Lower lobe of right lung (tissue), 2 donors: Measurements from ENCODE around the gene ITGA7. TPM values are rescaled to one million over a fixed set of nuclear protein-coding genes. Genes with fewer than 3 reads are reported as not detected.

Source experiments
- ATAC-seq, 2 donors: fragments of 200-7000 bp; cut with Tn5 transposase; one replicate each; pipeline ENCODE4 v1.9.1; 2020 to 2022; ENCODE audit warnings: mild to moderate bottlenecking in 2 of 2, moderate library complexity in 2 of 2
- DNase-seq: peaks from one replicate; pipeline ENCODE4 v3.0.0-alpha.2; 2020
- H3K27ac ChIP-seq: fragments of 200-600 bp; one replicate; pipeline ENCODE4 v1.8.0; 2022
- H3K27me3 ChIP-seq: fragments of 200-600 bp; one replicate; pipeline ENCODE4 v1.8.0; 2022; ENCODE audit warnings: low read depth
- H3K36me3 ChIP-seq: fragments of 200-600 bp; one replicate; pipeline ENCODE4 v1.8.0; 2022; ENCODE audit warnings: mild to moderate bottlenecking
- H3K4me1 ChIP-seq: fragments of 200-600 bp; one replicate; pipeline ENCODE4 v1.8.0; 2022
- H3K4me3 ChIP-seq: fragments of 200-600 bp; one replicate; pipeline ENCODE4 v1.8.0; 2022; ENCODE audit warnings: mild to moderate bottlenecking
- H3K9me3 ChIP-seq: fragments of 200-600 bp; one replicate; pipeline ENCODE4 v1.8.0; 2022
- intact Hi-C: fragments of 100-400 bp; cut with DNase I; formaldehyde crosslinking; loops from one replicate; pipeline ENCODE4 v1.11.0; 2022
- total RNA-seq: library from RNA; stranded (reverse); fragmentation: NEBNext Ultra II Directional; extraction: Animal tissue kit (Norgen Biotek cat#: 25700); gene quantifications from one replicate; pipeline ENCODE4 v1.2.1, GENCODE V29; 2021
- TF ChIP-seq, protein P1 (sequence below): fragments of 200-600 bp; IDR thresholded peaks from one replicate; pipeline ENCODE4 v1.8.0; 2022; ENCODE audit warnings: antibody characterized with exemption, mild to moderate bottlenecking
- donor health status: DM: no; HTN: yes; CAD: no; lungs with severe emphysema.

ITGA7 gene
- total RNA-seq, 1 donor from 2014 or later = 17.5 TPM

DNA sequence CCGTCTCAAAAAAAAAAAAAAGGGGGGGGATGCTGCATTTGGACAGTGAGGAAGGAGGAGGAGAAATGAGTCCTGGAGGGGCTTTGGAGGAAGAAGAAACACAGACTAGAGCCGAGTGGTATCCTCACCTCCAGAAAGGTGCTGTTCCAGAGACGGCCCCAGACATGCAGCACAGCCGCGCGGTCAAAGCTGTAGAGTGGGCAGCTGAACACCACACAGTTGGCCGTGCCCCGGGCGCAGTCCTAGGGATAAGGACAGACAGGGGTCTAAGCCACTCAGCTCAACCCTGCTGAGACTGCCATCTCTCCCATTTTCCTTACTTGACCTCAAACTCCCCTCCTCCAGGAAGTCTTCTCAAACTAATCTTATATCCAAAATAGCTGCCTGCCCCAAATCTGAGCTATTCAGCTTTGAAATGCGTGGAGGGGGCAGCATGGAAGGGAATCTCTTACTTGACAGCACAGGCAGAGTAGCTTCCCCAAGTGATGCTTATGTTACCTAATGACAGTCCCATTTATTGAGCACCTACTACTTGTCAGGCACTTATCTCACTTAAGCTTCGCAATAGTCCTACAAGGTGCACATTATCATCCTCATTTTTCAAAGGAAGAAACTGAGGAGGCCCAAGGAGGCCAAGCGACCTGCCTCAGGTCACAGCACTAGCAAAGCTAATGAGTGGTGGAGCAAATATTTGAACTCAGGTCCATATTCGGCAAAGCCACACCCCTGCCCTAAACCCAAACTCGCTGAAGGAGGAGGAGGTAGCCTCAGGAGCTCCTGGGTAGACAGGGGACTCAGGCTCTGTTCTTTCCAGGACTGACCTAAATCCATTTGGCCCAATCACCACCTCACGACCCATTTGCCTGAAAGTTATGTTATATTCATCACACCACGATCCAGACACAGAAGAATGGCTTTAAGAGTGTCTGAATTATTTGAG is 18.7 kb downstream of the ITGA7 start:
- intact Hi-C loops = no loop called here
- no peak overlapping the region for H3K4me3 ChIP-seq
- no peaks in the 10 kb centered on the region for H3K9me3 ChIP-seq
- H3K27ac ChIP-seq = no peak overlapping the region
- DNase-seq (no peak), ATAC-seq (no peak)
- H3K36me3 ChIP-seq = no peaks in the 10 kb centered on the region
- H3K27me3 ChIP-seq = no peaks in the 10 kb centered on the region
- TF ChIP-seq, protein P1, sequence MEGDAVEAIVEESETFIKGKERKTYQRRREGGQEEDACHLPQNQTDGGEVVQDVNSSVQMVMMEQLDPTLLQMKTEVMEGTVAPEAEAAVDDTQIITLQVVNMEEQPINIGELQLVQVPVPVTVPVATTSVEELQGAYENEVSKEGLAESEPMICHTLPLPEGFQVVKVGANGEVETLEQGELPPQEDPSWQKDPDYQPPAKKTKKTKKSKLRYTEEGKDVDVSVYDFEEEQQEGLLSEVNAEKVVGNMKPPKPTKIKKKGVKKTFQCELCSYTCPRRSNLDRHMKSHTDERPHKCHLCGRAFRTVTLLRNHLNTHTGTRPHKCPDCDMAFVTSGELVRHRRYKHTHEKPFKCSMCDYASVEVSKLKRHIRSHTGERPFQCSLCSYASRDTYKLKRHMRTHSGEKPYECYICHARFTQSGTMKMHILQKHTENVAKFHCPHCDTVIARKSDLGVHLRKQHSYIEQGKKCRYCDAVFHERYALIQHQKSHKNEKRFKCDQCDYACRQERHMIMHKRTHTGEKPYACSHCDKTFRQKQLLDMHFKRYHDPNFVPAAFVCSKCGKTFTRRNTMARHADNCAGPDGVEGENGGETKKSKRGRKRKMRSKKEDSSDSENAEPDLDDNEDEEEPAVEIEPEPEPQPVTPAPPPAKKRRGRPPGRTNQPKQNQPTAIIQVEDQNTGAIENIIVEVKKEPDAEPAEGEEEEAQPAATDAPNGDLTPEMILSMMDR = no peak
- no peaks in the 10 kb centered on the region for H3K4me1 ChIP-seq

DNA sequence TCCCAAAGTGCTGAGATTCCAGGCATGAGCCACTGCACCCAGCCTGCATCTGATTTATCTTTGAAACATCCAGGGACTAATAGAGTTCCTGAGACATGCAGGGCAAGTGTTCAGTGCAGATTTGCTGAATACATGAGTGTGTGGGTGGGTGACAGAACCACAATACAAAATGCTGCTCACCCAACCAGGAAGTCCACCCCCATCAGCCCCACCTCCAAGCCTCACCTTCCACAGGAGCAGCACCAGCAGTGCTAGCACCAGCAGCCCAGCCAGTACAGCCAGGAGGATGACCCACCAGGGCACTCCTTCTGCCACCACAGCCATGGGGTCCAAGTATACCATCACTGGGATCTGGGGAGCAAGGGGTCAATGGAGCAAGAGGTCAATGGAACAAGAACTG is 20.0 kb downstream of the ITGA7 start:
- no peaks in the 10 kb centered on the region for H3K36me3 ChIP-seq
- DNase-seq (no peak), ATAC-seq (no peak)
- H3K9me3 ChIP-seq = no peaks in the 10 kb centered on the region
- H3K4me1 ChIP-seq = no peaks in the 10 kb centered on the region
- H3K27me3 ChIP-seq = no peaks in the 10 kb centered on the region
- intact Hi-C loops = no loop called here
- H3K27ac ChIP-seq = no peak overlapping the region
- H3K4me3 ChIP-seq = no peak overlapping the region
- TF ChIP-seq, protein P1 = no peak

- DNase-seq (no peak), ATAC-seq (no peak)
- peaks cover 7% of the 10 kb centered on the region for H3K4me1 ChIP-seq
- intact Hi-C loops = no loop called here
- no peaks in the 10 kb centered on the region for H3K9me3 ChIP-seq
- TF ChIP-seq, protein P1 = no peak
- H3K36me3 ChIP-seq = no peaks in the 10 kb centered on the region
- H3K4me3 ChIP-seq = no peak overlapping the region
- no peak overlapping the region for H3K27ac ChIP-seq
- no peaks in the 10 kb centered on the region for H3K27me3 ChIP-seq
Observed at GRCh38 chr12:55686366-55687010, 21.2 kb downstream of the ITGA7 start.

DNA sequence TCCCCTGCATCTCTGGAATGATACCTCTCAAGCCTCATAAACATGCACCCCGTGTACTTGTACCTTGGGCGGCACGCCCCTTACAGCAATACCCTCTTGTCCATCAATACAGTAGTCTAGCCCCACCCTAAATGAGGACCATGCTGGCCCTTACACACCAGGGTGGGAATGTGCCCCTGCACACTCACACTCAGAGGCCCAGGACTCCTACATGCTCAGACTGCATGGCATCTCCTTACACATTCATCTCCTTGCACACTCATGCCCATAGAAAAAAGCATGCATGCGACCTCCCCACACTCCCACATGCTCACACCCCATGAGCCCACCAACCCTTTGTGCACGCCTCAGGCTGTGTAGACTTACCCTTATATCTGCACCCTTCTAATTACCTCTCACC is 22.0 kb downstream of the ITGA7 start:
- Histone ChIP-seq H3K36me3 (no peaks in the 10 kb centered on the region), H3K9me3 (no peaks in the 10 kb centered on the region), H3K4me1 (peaks cover 13% of the 10 kb centered on the region), H3K27ac (no peak overlapping the region), H3K4me3 (no peak overlapping the region), H3K27me3 (no peaks in the 10 kb centered on the region)
- no peak for DNase-seq
- intact Hi-C loops = no loop called here
- no peak for ATAC-seq
- TF ChIP-seq, protein P1 = no peak

- no peak for DNase-seq
- Histone ChIP-seq H3K9me3 (no peaks in the 10 kb centered on the region), H3K4me1 (peaks cover 13% of the 10 kb centered on the region), H3K36me3 (no peaks in the 10 kb centered on the region), H3K27ac (no peak overlapping the region), H3K4me3 (no peak overlapping the region), H3K27me3 (no peaks in the 10 kb centered on the region)
- TF ChIP-seq, protein P1 = no peak
- ATAC-seq = no peak
- intact Hi-C loops = no loop called here
Observed at GRCh38 chr12:55684761-55685370, 22.8 kb downstream of the ITGA7 start.
